ENCODE measurements around the gene UXS1.

GRCh38 chr2:106174056-106174455 is 20.0 kb downstream of the UXS1 start:
- no peak for TF ChIP-seq CTCF (IDR thresholded peaks at IDR 0.05)
- TF ChIP-seq POLR2A (IDR thresholded peaks at IDR 0.05): no peak
